GM19035 (cell line): ENCODE measurements around the gene POLR1A.
A peak's percentile ranks its signal among the peaks of the same experiment; 100 is the strongest.

Experiments
- ATAC-seq: cut with Tn5 transposase; IDR thresholded peaks from one replicate; pipeline ENCODE4 v1.9.1; 2021; ENCODE audit not compliant: unreplicated experiment

Gene POLR1A

GRCh38 chr2:86038291-86039081, 67.2 kb downstream of the POLR1A start:
- no peak for ATAC-seq

DNA sequence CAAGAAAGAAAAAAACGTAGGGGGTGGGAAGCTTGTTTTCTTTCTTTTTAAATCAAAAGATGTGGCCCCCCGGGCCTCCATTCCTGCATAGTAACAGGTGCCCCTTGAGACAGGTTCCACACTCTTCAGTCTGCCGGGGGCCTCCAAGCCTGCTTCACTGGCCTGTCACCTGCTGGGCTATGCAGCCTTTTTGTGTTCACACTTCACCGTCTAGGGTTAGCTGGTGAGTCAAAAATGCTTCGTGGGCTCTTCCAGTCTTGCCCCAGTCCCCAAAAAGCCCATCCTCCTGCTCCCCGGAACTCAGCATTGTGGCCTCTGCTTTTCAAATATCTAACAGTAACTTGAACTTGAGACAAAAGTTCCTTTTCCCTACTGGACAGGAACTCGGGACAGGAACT, 67.9 kb downstream of the POLR1A start:
- ATAC-seq: no peak

GRCh38 chr2:86037141-86037794, 68.4 kb downstream of the POLR1A start:
- ATAC-seq: no peak

DNA sequence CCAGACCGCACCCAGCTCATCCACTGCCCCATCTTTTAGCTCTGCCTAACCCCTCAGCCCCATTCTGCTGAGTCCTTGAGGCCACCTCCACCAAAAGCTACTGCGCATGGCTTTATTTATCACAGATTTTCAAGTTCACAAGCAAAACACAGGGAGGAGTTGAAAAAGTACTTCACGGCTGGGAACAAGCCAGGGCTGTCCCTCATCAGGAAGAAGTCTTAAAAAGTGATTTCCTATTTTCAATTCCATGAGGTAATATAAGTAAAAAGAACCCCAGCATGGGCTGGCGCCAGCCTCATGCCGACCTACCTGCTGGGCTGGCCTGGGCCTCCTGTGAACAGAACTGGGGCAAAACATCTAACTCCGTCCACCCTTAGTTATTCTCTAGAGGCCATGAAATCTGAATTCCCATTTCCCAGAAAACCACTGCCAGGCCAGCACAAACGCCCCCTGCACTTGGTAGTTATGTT, 69.0 kb downstream of the POLR1A start:
- ATAC-seq: no peak

DNA sequence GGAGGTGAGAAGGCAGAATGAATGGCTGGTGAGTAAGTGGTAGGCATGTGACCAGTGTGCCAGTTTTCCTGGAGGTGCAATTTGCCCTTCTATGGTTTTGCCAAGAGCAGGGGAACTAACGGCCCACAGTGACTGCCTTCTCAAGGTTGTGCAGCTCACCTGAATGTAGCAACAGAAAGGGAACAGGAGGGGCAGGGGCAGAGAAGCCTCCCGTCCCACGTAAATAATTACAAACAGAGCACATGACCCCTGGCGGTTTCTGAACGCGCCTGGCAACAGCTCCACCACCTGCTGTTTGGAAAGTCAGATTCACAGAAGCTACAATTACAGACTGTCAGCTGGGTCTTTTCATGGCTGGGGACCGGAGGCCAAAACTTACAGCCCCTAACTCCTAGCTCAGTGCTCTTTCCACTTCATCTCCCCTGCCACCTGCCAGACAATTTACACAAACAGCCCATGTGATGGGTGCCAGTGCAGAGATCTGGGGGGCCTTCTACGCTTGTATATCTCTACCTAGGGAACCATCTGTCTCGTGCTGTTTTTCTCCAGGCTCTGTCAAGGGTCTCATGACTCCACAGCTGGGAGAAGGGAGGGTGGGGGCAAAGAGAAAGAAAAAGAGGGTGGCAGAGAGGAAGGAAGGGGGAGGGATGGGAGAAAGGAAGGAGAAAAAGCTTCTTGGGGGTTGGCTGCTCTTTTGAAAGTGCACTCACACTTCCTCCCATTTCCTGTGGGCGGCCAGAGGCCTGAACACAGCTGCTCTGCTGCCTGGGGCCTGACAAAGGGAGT, 69.6 kb downstream of the POLR1A start:
- ATAC-seq: peak; percentile 80

- ATAC-seq: no peak
Measured at GRCh38 chr2:86035376-86035882, 70.3 kb downstream of the POLR1A start.

DNA sequence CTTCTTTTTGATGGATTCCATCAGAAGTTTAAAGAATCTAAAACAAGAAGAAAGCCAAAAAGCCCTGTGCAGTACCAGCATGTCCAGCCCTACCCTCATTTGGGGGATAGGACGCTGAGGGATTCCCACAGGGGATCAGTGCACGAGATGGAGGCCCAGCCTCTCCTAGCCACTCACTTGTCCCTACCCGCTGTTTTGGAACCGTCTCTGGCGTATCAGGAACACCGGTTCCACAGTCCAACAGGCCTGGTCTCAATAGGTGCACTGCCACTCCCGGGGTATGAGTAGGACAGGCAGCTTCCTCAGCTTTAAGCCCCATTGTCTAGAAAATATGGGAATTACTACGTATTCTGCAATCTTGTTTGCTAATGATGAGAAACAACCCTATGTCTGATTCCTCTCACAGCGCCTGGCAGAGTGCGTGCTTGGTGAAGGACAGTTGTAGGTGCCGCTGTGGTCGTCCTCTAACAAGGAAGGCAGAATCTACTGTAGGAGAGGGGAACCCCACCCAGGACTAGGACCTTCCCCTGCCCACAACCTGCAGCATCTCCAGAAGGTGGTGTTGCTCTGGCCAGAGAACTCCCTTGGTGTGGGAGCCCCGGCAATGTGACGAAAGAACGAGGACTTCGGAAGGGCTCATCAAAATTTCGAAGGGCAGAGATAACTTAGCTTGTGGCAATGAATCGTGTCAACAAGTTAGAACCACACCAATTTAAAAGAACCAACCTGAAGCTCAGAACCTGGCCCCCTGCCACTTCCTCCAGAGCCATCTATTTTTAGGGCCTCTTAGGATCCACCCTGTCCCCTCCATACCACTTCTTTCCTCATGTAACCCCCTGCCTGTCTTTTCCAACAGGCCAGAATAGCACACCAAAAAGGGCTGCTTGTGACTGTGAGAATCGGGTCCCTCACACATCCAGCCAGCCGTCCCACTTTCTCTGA, 71.7 kb downstream of the POLR1A start:
- no peak for ATAC-seq

DNA sequence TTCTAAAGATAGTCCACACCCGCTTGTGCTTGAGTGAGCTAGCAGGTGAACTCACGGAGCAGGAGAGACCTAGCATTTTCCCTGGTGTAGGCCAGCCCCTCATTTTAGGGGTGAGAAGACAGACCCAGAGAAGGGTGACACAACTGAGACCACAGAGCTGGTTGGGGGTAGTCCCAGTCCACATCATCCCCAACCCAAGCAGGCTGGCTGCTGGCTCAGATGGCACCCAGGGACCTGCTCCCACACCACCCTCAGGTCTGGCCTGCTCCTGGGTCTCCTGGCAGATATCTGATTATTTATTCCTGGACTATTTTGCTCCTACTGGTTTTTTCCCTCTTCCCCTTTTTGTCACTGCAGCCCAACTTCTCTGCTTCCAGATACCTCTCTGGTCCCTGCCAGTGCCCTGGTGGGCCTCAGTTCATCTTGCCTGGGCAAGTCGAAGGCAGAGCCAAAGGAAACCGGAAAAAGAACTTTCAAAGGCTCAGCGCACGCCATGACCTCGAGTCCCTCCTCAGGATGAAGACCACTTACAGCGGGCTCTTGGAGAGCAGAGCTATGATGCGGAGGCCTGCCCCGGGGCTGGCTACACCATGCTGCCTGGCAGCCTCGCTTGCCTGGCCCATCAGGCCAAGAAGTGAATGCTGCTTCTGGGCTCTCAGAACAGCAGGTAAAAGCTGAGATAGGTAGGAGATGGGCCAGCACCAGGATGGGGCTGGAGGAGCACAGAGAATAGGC, 72.7 kb downstream of the POLR1A start:
- no peak for ATAC-seq

DNA sequence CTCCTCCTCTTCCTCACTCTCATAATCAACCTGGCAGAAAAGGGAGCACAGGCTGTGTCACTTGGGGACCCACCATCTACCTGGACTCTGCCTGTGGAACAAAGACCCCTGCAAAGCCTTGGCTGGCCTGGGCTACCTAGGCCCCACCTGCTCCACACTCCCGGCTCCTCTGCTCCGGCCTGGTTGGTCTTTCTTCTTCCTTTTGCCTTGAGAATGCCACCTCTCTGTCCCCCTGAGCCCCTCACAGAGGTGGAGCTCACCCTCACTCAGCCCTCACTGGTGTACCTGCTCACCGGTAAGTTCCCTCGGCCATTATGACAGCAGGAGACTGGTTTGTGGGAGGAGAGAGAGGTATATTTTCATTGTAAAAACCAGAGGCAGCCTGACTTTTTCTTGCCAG, 74.1 kb downstream of the POLR1A start:
- no peak for ATAC-seq

DNA sequence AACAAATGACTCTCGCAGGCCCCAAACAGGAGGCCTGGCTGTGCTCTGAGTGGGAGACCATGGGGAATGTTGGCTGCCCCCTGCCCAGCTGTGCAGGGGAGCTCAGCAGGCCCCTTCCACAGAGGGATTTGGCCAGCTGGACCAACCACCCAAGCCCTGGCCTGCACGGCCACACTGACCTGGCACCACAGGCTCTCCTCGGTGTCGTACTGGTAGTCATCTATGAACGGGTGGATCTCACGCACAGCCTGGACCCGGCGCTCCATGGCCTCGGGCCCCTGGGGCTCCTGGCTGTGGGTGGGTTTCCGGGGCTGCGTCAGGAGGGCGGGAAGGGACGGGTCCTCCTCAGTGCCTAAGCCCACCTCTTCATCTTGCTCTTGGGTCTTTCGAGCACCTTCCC, 74.5 kb downstream of the POLR1A start:
- no peak for ATAC-seq

DNA sequence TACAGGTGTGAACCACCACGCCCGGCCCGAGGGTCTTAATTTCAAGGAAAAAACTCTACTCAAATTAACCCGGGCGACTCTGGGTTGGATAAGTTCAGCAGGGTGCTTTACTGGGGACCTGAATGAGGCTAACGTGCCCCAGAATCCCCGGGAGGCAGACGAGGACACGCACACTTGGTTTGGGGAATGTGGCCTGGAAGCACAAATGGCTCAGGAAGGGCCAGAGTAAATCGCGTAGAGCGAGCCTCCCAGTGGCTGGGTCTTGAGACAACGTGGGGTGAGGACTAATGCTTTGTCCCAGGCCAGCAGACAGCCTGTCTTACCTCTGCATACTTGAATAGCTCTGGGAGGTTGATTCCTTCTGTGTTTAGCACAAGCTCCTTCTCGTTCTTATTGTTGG, 75.8 kb downstream of the POLR1A start:
- ATAC-seq: no peak

GRCh38 chr2:86028766-86029381, 76.8 kb downstream of the POLR1A start:
- no peak for ATAC-seq

GRCh38 chr2:86027922-86028765, 77.5 kb downstream of the POLR1A start:
- ATAC-seq: no peak

- ATAC-seq: no peak
Measured at GRCh38 chr2:86027196-86027921, 78.3 kb downstream of the POLR1A start.

GRCh38 chr2:86026744-86027065, 79.0 kb downstream of the POLR1A start:
- no peak for ATAC-seq

GRCh38 chr2:86025976-86026743, 79.5 kb downstream of the POLR1A start:
- ATAC-seq: no peak

DNA sequence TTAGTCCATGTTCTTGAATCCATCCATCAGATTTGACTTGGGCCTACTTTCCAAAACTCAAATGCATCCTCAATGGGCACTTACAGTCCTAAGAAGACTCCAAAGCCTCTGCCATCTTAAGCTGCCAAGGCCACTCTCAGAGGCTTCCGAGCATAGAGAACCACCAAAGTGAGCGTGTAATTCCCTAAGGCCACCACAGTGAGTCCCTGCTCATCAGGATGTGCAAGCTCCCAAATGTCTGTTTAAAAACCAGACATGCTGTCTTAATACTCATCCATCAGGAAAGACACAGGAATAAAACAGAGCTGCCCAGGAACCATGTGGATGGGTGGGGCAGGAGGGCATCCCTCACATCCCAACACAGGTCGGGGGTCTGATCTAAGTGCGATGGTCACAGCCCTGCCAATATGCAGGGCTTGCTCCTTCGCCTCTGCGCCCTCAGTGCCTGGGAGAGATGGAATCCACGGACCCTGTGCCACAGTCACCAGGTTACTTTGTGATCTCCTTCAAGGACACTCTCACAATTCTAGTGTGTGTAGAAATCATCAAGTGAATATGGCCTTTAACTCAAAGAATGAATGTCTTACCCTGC, 80.4 kb downstream of the POLR1A start:
- ATAC-seq: no peak
